GM23338 (cell line): Measurements from ENCODE around the gene TMPRSS2.

ENCODE experiments used
- CREB1 ChIP-seq: fragments of 250-450 bp; sonication (Bioruptor Pico); IDR thresholded peaks from 2 replicates; pipeline ENCODE4 v1.5.0; 2020; ENCODE audit warnings: low read depth, mild to moderate bottlenecking, moderate library complexity
- EZH2 ChIP-seq: fragments of 200-600 bp; sonication (generic); IDR thresholded peaks from one replicate; pipeline ENCODE4 v1.8.0; 2017; ENCODE audit warnings: antibody characterized with exemption, mild to moderate bottlenecking, low read depth; ENCODE audit not compliant: unreplicated experiment
- EZH2phosphoT487 ChIP-seq: fragments of 200-600 bp; sonication (generic); IDR thresholded peaks from one replicate; pipeline ENCODE4 v1.8.1; 2018; ENCODE audit warnings: antibody characterized with exemption; ENCODE audit not compliant: unreplicated experiment
- JUNB ChIP-seq: IDR thresholded peaks from one replicate; pipeline ENCODE4 v1.6.1; 2016; ENCODE audit warnings: antibody characterized with exemption; ENCODE audit not compliant: unreplicated experiment
- POLR2AphosphoS5 ChIP-seq: IDR thresholded peaks from 2 replicates; pipeline ENCODE4 v1.6.1; 2016; ENCODE audit warnings: antibody characterized with exemption, low read depth
- STAT1 ChIP-seq: IDR thresholded peaks from one replicate; pipeline ENCODE4 v1.6.1; 2016; ENCODE audit warnings: antibody characterized with exemption; ENCODE audit not compliant: unreplicated experiment
- ZNF114 ChIP-seq: fragments of 250-450 bp; sonication (Bioruptor Pico); IDR thresholded peaks from 2 replicates; pipeline ENCODE4 v1.5.0; 2020; ENCODE audit warnings: mild to moderate bottlenecking, moderate library complexity
- TF ChIP-seq, protein P1 (sequence below), 2 experiments: fragments of 200-600 bp in 1 of 2; sonication (generic) in 1 of 2; conservative IDR thresholded peaks; 2 replicates each; pipeline versions ENCODE4 v1.5.1 to v1.6.1; 2016 to 2017; ENCODE audit warnings: antibody characterized with exemption in 2 of 2, low read depth in 2 of 2, mild to moderate bottlenecking in 2 of 2, moderate library complexity in 1 of 2
- TF ChIP-seq, protein P2 (sequence below): IDR thresholded peaks from one replicate; pipeline ENCODE4 v1.6.1; 2018; ENCODE audit warnings: antibody characterized with exemption; ENCODE audit not compliant: unreplicated experiment
- TF ChIP-seq, protein P3 (sequence below): IDR thresholded peaks from 2 replicates; pipeline ENCODE4 v1.6.1; 2016; ENCODE audit warnings: antibody characterized with exemption

- TF ChIP-seq, protein P1, sequence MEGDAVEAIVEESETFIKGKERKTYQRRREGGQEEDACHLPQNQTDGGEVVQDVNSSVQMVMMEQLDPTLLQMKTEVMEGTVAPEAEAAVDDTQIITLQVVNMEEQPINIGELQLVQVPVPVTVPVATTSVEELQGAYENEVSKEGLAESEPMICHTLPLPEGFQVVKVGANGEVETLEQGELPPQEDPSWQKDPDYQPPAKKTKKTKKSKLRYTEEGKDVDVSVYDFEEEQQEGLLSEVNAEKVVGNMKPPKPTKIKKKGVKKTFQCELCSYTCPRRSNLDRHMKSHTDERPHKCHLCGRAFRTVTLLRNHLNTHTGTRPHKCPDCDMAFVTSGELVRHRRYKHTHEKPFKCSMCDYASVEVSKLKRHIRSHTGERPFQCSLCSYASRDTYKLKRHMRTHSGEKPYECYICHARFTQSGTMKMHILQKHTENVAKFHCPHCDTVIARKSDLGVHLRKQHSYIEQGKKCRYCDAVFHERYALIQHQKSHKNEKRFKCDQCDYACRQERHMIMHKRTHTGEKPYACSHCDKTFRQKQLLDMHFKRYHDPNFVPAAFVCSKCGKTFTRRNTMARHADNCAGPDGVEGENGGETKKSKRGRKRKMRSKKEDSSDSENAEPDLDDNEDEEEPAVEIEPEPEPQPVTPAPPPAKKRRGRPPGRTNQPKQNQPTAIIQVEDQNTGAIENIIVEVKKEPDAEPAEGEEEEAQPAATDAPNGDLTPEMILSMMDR (conservative IDR thresholded peaks at IDR 0.05; ENCODE audit: low read depth in 2 of 2): no peak
- TF ChIP-seq EZH2phosphoT487 (no peak), EZH2 (no peak), STAT1 (no peak), POLR2AphosphoS5 (no peak), CREB1 (CRISPR knock-in tag) (no peak), ZNF114 (CRISPR knock-in tag) (no peak), JUNB (no peak)
- TF ChIP-seq, protein P2, sequence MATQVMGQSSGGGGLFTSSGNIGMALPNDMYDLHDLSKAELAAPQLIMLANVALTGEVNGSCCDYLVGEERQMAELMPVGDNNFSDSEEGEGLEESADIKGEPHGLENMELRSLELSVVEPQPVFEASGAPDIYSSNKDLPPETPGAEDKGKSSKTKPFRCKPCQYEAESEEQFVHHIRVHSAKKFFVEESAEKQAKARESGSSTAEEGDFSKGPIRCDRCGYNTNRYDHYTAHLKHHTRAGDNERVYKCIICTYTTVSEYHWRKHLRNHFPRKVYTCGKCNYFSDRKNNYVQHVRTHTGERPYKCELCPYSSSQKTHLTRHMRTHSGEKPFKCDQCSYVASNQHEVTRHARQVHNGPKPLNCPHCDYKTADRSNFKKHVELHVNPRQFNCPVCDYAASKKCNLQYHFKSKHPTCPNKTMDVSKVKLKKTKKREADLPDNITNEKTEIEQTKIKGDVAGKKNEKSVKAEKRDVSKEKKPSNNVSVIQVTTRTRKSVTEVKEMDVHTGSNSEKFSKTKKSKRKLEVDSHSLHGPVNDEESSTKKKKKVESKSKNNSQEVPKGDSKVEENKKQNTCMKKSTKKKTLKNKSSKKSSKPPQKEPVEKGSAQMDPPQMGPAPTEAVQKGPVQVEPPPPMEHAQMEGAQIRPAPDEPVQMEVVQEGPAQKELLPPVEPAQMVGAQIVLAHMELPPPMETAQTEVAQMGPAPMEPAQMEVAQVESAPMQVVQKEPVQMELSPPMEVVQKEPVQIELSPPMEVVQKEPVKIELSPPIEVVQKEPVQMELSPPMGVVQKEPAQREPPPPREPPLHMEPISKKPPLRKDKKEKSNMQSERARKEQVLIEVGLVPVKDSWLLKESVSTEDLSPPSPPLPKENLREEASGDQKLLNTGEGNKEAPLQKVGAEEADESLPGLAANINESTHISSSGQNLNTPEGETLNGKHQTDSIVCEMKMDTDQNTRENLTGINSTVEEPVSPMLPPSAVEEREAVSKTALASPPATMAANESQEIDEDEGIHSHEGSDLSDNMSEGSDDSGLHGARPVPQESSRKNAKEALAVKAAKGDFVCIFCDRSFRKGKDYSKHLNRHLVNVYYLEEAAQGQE: no peak
- TF ChIP-seq, protein P3, sequence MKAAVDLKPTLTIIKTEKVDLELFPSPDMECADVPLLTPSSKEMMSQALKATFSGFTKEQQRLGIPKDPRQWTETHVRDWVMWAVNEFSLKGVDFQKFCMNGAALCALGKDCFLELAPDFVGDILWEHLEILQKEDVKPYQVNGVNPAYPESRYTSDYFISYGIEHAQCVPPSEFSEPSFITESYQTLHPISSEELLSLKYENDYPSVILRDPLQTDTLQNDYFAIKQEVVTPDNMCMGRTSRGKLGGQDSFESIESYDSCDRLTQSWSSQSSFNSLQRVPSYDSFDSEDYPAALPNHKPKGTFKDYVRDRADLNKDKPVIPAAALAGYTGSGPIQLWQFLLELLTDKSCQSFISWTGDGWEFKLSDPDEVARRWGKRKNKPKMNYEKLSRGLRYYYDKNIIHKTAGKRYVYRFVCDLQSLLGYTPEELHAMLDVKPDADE: no peak
Measured at GRCh38 chr21:41481191-41481590, 26.8 kb downstream of the TMPRSS2 start.
